DOHH2 (cell line): ENCODE results near the gene PCCB.
A peak's percentile ranks its signal among the peaks of the same experiment; 100 is the strongest.

Source experiments
- H3F3A ChIP-seq: fragments of 200-600 bp; sonication (generic), shearing (Covaris generic); 2 replicates; pipeline ENCODE4 v1.6.0; 2016; ENCODE audit warnings: antibody characterized with exemption, mild to moderate bottlenecking; ENCODE audit not compliant: control insufficient read depth, insufficient read depth
- H3K27ac ChIP-seq: fragments of 200-600 bp; sonication (generic); 2 replicates; pipeline ENCODE4 v1.5.1; 2014; ENCODE audit warnings: low read depth, mild to moderate bottlenecking, low read length, moderate library complexity
- H3K27me3 ChIP-seq: fragments of 200-600 bp; sonication (generic); 2 replicates; pipeline ENCODE4 v1.6.1; 2014; ENCODE audit warnings: mild to moderate bottlenecking, low read length, mixed read lengths; ENCODE audit not compliant: control insufficient read depth
- H3K36me3 ChIP-seq: fragments of 200-600 bp; sonication (generic); 2 replicates; pipeline ENCODE4 v1.6.1; 2014; ENCODE audit warnings: mild to moderate bottlenecking, low read length, moderate library complexity, mixed read lengths; ENCODE audit not compliant: control insufficient read depth
- H3K4me1 ChIP-seq: fragments of 200-600 bp; sonication (generic); 2 replicates; pipeline ENCODE4 v1.6.1; 2014; ENCODE audit warnings: mild to moderate bottlenecking, low read length, mixed read lengths; ENCODE audit not compliant: control insufficient read depth
- H3K4me2 ChIP-seq: fragments of 200-600 bp; sonication (generic); 2 replicates; pipeline ENCODE4 v1.6.0; 2014; ENCODE audit warnings: mild to moderate bottlenecking, low read length, moderate library complexity
- H3K4me3 ChIP-seq: fragments of 200-600 bp; sonication (generic); 2 replicates; pipeline ENCODE4 v1.5.1; 2014; ENCODE audit warnings: mild to moderate bottlenecking, low read length, mixed read lengths
- H3K79me2 ChIP-seq: fragments of 200-600 bp; sonication (generic); 2 replicates; pipeline ENCODE4 v1.6.1; 2014; ENCODE audit warnings: mild to moderate bottlenecking, low read length, mixed read lengths; ENCODE audit not compliant: control insufficient read depth
- H3K9me2 ChIP-seq: fragments of 200-600 bp; sonication (generic); replicated peaks from 2 replicates; pipeline ENCODE4 v1.6.1; 2014; ENCODE audit warnings: mild to moderate bottlenecking, low read length, mixed read lengths; ENCODE audit not compliant: control insufficient read depth
- H3K9me3 ChIP-seq: fragments of 200-600 bp; sonication (generic); 2 replicates; pipeline ENCODE4 v1.6.1; 2014; ENCODE audit warnings: antibody characterized with exemption, low read length, mixed read lengths; ENCODE audit not compliant: control insufficient read depth, insufficient read depth
- H4K20me1 ChIP-seq: fragments of 200-600 bp; sonication (generic); 2 replicates; pipeline ENCODE4 v1.6.0; 2014; ENCODE audit warnings: low read depth, mild to moderate bottlenecking, antibody characterized with exemption, low read length, moderate library complexity; ENCODE audit not compliant: control insufficient read depth, insufficient read depth
- EZH2phosphoT487 ChIP-seq: fragments of 200-600 bp; sonication (generic); IDR thresholded peaks from 2 replicates; pipeline ENCODE4 v1.6.1; 2017; ENCODE audit warnings: borderline replicate concordance, mild to moderate bottlenecking, antibody characterized with exemption, low read length, moderate library complexity, mixed read lengths
- TF ChIP-seq, protein P1 (sequence below): fragments of 200-600 bp; sonication (generic); IDR thresholded peaks from one replicate; pipeline ENCODE4 v1.5.1; 2014; ENCODE audit warnings: antibody characterized with exemption, mild to moderate bottlenecking, low read depth, low read length; ENCODE audit not compliant: poor library complexity, severe bottlenecking

Gene PCCB

DNA sequence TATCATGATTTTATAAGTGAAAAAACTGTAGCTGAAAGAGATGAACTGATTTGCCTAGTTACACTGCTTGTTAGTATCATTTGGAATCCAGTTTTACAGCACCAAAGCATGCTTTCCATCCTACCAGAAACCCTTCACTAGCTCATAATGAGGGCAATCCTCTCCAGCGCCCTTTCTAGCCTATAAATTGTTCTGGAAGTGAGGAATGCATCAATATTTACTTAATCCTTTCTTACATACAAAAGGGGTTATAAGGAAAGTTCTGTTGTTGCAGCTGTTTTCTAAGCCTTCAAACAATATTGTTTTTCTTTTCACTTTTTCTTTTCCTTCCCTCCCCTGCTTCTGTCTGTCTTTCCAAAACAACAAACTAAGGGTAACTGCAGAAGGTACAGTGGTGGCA lies 11.0 kb upstream of the PCCB start:
- Histone ChIP-seq H3K9me3 (no peaks in the 10 kb centered on the region), H3K36me3 (no peaks in the 10 kb centered on the region), H3K9me2 (no peaks in the 10 kb centered on the region), H3K4me3 (no peak overlapping the region), H3K79me2 (no peaks in the 10 kb centered on the region), H3F3A (no peaks in the 10 kb centered on the region), H3K4me1 (no peaks in the 10 kb centered on the region), H3K27me3 (peaks cover 3% of the 10 kb centered on the region; the same call in 1 of the 2 replicates), H3K4me2 (no peak overlapping the region), H4K20me1 (no peaks in the 10 kb centered on the region), H3K27ac (no peak overlapping the region)
- TF ChIP-seq, protein P1, sequence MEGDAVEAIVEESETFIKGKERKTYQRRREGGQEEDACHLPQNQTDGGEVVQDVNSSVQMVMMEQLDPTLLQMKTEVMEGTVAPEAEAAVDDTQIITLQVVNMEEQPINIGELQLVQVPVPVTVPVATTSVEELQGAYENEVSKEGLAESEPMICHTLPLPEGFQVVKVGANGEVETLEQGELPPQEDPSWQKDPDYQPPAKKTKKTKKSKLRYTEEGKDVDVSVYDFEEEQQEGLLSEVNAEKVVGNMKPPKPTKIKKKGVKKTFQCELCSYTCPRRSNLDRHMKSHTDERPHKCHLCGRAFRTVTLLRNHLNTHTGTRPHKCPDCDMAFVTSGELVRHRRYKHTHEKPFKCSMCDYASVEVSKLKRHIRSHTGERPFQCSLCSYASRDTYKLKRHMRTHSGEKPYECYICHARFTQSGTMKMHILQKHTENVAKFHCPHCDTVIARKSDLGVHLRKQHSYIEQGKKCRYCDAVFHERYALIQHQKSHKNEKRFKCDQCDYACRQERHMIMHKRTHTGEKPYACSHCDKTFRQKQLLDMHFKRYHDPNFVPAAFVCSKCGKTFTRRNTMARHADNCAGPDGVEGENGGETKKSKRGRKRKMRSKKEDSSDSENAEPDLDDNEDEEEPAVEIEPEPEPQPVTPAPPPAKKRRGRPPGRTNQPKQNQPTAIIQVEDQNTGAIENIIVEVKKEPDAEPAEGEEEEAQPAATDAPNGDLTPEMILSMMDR: no peak
- no peak for TF ChIP-seq EZH2phosphoT487

DNA sequence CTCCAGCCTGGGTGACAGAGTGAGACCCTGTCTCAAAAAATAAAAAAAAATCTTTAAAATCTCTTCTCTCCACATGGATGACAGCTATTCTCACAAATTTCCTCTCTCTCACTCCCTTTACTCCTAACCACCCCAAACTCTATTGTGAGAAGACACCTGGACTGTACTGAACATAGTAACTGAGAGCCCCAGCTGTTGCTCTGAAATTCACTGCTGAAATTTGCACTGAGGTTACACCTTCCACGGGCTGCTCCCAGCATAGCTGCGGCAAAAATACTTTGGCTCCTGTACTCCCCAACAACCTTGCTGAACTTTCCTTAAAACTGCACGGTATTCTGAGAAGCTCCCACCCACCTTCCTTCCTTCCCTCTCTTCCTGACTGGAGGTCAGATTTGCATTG lies 4.4 kb upstream of the PCCB start:
- no peak overlapping the region for H3K27ac ChIP-seq

DNA sequence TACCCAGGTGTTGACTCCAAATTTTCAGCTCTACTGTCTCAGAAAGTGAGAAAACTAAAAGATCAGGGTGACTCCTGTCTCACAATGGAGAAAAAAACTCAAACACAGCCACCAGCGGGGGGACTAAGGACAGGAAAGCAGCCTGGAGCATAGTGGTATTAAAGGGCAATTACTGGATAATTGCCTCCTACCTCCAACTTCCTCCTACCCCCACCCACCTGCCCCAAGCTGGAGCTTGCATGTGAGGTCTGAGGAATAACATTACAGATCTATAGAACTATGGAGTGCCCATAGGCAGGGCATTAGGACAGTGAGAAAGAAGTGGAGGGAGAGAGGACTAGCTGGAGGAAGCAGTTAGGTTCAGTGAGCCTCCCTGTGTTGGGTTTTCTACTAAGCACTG lies 2.7 kb upstream of the PCCB start:
- TF ChIP-seq, protein P1: no peak
- TF ChIP-seq EZH2phosphoT487: no peak
- no peak overlapping the region for H3K4me2 ChIP-seq
- H4K20me1 ChIP-seq: no peaks in the 10 kb centered on the region
- H3K4me1 ChIP-seq: peaks cover 46% of the 10 kb centered on the region
- H3K9me2 ChIP-seq: no peaks in the 10 kb centered on the region
- H3K4me3 ChIP-seq: no peak overlapping the region
- peaks cover 8% of the 10 kb centered on the region; the same call in 1 of the 2 replicates for H3F3A ChIP-seq
- H3K9me3 ChIP-seq: no peaks in the 10 kb centered on the region
- H3K27ac ChIP-seq: no peak overlapping the region
- no peaks in the 10 kb centered on the region for H3K27me3 ChIP-seq
- H3K79me2 ChIP-seq: peaks cover 18% of the 10 kb centered on the region
- H3K36me3 ChIP-seq: no peaks in the 10 kb centered on the region

More for the DNA sequence above, 4.4 kb upstream of the PCCB start:
- no peaks in the 10 kb centered on the region for H3K36me3 ChIP-seq
- peaks cover 31% of the 10 kb centered on the region for H3K4me1 ChIP-seq
- no peaks in the 10 kb centered on the region for H3K9me3 ChIP-seq
- TF ChIP-seq EZH2phosphoT487: no peak
- TF ChIP-seq, protein P1: no peak
- 0 out of 2 replicates have a peak overlapping the region, but pooled peaks have one; percentile 18 for H3K4me3 ChIP-seq
- H3K79me2 ChIP-seq: peaks cover under 1% of the 10 kb centered on the region
- H3K4me2 ChIP-seq: peak overlapping the region; percentile 45; the same call in 1 of the 2 replicates
- no peaks in the 10 kb centered on the region for H4K20me1 ChIP-seq
- peaks cover 8% of the 10 kb centered on the region; the same call in 1 of the 2 replicates for H3F3A ChIP-seq
- H3K27me3 ChIP-seq: no peaks in the 10 kb centered on the region
- no peaks in the 10 kb centered on the region for H3K9me2 ChIP-seq
